ENCODE measurements around the gene IL31.
"Not testable (repeated sequence)": the region's sequence is repeated elsewhere in the genome, so short reads cannot be mapped to it uniquely, and the experiment has no call there.

IL31 gene

GRCh38 chr12:122192441-122192840 is 18.4 kb upstream of the IL31 start:
- no peak for DNase-seq (ENCODE audit: low spot score)

DNA sequence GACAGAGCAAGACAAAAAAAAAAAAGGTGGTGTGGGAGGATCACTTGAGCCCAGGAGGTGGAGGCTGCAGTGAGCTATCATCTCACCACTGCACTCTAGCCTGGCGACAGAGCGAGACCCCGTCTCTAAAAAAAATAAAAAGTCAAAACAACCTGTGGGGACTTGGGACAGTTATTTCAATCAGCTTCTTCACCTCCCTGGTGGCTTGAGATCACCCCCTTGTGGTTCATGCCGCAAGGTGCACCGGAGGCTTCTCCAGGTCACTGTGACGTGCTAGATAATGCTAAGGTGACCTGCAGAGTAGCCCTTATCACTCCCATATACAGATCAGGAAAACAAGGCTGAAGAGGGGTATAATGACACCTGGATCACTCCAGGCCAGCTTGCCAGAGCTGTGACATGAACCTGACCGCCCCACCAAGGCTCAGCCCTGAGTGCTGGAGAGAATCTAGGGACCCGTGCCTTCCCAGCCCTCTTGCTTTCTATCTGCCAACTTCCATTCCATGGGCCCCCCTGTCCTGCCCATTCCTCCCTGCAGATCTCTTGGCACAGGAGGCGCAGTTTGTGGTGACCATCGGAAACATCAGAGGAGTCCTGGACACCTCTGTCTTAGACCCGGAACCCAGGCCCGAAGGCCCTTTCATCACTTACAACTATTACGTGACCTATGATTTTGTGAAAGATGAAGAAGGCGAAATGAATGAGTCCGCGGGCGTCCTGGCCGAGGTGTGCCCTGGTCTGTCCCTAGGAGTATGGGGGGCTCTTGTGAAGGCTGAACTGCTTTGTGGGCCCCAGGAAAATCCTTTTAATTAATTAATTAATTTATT is 17.0 kb upstream of the IL31 start:
- DNase-seq (ENCODE audit: low spot score): peak; percentile 63

DNA sequence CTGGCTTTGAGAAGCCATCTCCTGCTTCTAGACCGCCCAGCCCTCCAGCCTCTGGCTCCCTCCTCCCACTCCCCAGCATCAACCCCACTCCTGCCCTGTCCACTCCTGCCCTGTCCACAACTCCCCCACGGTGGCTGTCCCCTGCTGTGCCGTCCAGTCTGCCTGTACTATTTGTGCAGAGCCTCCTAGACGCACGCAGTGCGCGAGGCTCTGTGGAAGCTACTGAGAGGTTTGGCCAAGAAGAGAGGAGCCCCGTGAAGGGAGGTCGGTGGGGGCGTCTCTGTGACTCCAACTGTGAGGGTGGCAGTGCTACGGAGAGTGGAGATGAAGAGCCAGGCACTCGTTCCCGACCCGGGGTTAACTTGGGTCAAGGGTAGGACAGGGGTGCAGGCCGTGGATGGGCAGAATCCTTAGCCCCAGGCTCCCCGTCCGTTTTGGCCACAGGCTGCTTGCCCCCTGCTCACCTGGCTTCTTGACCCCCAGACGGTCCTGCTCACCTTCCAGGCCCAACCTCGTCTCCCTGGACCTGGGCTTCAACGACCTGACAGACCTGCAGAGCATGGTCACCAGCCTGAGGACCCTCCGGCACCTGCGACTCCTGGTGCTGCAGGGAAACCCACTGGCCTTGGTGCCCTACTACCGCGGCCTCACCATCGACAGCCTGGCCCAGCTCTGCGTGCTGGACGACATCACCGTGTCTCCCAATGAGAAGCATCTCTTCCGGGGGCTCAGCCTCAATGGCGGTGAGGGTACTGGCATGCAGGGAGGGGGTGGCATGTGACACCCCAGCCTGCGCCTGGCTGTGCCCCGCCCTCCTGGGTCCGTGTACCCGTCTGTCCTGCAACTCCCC is 15.8 kb upstream of the IL31 start:
- no peak for DNase-seq (ENCODE audit: low spot score)

GRCh38 chr12:122187466-122187865 is 13.4 kb upstream of the IL31 start:
- no peak for DNase-seq (ENCODE audit: low spot score)

DNA sequence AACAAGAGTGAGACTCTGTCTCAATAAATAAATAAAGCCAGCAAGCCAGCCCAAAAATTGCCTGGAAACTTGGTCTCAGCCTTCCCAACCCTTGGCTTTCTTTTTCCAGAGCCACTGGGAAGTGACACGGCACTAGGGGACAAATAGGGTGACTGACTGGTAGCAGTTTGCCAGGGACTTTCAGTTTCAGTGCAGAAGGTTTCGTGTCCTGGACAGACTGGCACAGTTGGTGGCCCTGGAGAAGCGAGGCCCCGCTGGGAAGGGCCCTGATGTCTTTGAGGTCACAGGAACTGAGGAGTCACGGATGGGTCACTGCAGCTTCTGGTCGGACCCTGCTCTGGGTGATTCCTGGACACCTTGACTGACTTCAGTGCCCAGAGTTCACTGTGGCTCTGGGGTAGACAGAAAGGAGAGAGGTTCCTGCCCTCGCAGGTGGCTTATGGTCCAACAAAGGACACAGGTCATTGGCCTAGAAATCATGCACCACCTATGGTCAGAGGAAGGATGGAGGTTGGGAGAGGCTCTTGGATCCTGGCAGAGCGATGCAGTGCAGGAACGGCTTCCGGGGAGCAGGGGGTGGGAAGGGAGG is 11.6 kb upstream of the IL31 start:
- DNase-seq (ENCODE audit: low spot score): no peak

DNA sequence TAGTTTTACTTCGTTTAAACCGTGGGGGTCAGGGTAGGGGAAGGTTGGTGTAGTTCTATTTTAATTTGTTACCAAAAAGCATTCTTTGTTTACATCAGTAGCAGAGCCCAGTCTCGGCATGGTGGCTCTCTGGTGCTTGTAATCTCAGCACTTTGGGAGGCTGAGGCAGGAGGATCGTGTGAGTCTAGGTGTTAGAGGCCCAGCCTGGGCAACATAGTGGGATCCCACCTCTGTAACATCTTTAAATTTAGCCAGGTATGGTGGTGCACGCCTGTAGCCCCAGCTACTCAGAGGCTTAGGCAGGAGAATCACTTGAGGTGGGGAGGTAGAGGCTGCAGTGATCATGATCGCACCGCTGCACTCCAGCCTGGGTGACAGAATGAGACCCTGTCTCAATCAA is 11.1 kb upstream of the IL31 start:
- no peak for DNase-seq (ENCODE audit: low spot score)

DNA sequence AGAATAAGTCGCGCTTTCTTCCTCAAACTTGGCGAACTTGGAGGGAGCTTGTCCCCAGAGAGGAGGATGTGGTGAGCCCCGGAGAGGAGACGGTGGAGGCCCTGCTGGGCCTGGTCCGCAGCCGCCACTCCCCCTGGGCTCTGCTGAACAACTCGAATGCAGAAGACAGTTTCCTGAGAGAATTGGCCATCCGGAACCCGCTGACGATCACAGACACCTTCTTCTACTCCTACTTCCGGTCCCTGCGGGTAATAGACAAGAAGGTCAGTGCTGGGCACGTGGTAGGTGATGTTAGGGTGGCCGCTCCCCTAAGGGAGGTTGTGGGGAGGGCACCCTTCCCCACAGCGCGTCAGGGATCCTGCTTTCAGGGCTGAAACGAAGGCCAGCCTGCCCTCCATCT is 10.5 kb upstream of the IL31 start:
- no peak for DNase-seq (ENCODE audit: low spot score)

DNA sequence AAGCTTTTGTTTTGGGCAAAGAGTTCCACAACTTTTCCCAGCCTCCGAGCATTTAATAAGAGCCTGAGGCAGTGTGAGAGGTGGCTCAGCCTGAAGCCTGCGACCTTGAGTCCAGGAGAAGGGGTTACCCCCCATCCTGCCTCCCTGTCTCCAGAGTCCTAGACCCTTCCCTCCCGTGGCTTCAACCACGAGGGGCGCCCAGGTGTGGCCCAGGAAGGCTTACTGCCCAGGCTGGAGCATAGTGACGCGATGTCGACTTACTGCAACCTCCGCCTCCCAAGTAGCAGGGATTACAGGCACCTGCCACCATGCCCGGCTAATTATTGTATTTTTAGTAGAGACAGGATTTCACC is 9.5 kb upstream of the IL31 start:
- DNase-seq (ENCODE audit: low spot score): no peak

DNA sequence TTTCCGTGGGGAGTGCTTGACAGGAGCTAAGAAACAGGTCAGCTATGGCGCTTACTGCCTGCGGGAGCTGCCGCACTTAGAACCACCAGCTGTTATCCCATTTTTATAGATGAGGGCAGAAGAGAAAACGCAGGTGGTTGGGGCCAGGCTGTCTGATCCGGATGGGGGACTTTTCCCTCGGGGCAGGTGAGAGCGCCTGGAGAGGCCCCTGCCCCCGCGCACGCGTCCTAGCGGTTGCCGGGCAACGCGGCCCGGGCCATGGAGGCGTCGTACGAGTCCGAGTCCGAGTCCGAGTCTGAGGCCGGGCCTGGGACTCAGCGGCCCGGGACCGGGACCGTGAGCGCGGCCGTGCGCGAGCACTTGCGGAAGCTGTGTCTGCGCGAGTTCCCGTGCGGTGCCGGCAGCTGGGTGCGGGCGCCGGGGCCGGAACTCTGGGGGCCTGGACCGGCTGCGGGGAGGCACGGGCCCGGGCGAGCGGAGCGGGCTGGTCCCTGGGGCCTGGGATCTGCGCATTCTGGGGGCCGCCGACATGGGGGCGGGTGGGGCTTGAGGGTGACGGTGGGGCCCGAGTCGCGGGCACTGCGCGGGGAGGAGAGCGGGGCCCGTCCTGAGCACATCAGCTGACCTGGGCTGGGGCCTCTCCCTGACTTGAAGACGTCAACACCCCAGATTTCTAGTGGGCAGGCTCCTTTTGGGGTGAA is 9.0 kb upstream of the IL31 start, which contains the start of gene LRRC43:
Gene LRRC43, plus strand, starts transcription at position 237 of the 701 bp plus-strand sequence. Its CDS starts 22 bp downstream, at position 259.
- DNase-seq (ENCODE audit: low spot score): no peak

GRCh38 chr12:122176473-122176872 is 2.5 kb upstream of the IL31 start:
- DNase-seq (ENCODE audit: low spot score): not testable (repeated sequence)

DNA sequence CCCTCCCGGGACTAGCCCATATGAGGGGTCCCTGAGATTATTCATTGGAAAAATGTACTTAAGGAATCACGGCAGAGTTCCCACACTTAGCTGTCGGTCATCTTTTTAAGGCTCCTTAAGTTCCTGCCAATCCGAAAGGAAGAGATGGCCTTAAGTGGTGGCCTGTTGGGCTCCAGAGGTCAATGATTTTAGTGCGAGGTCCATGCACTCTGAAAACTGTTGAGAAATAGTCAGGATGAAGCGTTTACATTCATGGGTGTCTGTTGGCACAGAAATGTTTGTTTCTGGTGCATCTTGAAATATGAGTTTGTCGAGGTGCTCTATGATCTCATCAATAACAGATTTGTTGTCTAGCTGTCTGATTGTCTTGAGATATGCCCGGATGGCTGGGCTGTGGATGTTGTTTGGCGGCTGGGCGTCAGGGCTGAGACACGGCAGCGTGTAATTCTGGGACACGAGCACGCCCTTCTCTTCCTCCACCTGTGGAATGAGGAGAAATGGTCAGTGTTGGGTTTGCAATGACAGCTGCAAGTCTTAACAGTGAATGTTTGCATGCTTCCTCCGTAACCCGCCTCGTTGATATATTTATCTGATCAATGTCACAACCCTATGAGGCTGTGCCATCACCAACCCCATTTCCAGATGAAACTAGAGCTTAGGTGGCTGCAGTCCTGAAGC is 1.6 kb downstream of the IL31 start:
- DNase-seq (ENCODE audit: low spot score): no peak

- no peak for DNase-seq (ENCODE audit: low spot score)
Observed at GRCh38 chr12:122171399-122171798, 2.6 kb downstream of the IL31 start.

- DNase-seq (ENCODE audit: low spot score): no peak
Observed at GRCh38 chr12:122168492-122168891, 5.5 kb downstream of the IL31 start.

GRCh38 chr12:122167356-122167925 is 6.6 kb downstream of the IL31 start:
- no peak for DNase-seq (ENCODE audit: low spot score)

GRCh38 chr12:122166422-122167349 is 7.3 kb downstream of the IL31 start:
- peak; percentile 38 for DNase-seq (ENCODE audit: low spot score)

DNA sequence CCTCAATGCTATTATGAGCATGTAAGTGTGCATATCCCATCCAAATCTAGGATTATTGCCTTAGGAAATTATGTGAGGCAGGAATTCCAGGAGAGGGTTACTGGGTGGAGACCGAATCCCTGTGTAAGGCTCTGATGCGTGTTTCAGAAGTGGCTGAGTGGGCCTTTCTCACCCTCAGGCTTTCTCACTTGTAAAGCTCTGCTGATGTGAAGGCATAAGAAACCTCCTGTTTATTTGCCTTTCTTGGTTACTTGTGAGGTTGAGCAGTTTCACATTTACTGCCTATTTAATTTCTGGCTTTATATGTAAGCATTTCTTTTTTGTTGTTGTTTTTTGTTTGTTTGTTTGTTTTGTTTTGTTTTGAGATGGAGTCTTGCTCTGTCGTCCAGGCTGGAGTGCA is 11.0 kb downstream of the IL31 start:
- no peak for DNase-seq (ENCODE audit: low spot score)

- peak; percentile 19 for DNase-seq (ENCODE audit: low spot score)
Observed at GRCh38 chr12:122161682-122162081, 12.3 kb downstream of the IL31 start.

DNA sequence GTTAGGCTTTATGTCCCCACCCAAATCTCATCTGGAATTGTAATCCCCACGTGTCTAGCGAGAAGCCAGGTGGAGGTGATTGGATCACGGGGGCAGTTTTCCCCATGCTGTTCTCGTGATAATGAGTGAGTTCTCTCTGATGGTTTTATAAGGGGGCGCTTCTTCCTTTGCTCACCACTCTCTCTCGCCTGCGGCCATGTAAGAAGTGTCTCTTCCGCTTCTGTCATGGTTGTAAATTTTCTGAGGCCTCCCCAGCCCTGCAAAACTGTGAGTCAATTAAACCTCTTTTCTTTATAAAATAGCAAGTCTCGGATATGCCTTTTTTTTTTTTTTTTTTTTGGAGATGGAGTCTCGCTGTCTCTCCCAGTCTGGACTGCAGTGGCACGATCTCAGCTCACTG is 13.3 kb downstream of the IL31 start:
- DNase-seq (ENCODE audit: low spot score): no peak

- DNase-seq (ENCODE audit: low spot score): no peak
Observed at GRCh38 chr12:122159882-122160281, 14.1 kb downstream of the IL31 start.

GRCh38 chr12:122158700-122159285 is 15.2 kb downstream of the IL31 start:
- DNase-seq (ENCODE audit: low spot score): no peak

Measured in CD4-positive, alpha-beta T cell treated with Interleukin-15 for 4 hours (primary cell).